ENCODE data around the gene ADAD2.

GRCh38 chr16:84184775-84185174, 6.2 kb upstream of the ADAD2 start:
- TF ChIP-seq CTCF (IDR thresholded peaks at IDR 0.05; ENCODE audit: borderline replicate concordance, extremely low read depth, low read length, poor library complexity, severe bottlenecking) (no peak), EZH2 (IDR thresholded peaks at IDR 0.05; ENCODE audit: borderline replicate concordance, low read depth, low read length, severe bottlenecking) (no peak)

All from DND-41 (cell line).